ENCODE results near the gene TMEM190. TPM values are rescaled to one million over a fixed set of nuclear protein-coding genes. Genes with fewer than 3 reads are reported as not detected.
"Not testable (repeated sequence)": the region's sequence is repeated elsewhere in the genome, so short reads cannot be mapped to it uniquely, and the experiment has no call there.

The TMEM190 gene
- 0.15 and 0.18 TPM in 2 replicates for polyA plus RNA-seq (2013)

- H3K18ac ChIP-seq (ENCODE audit: low read length): no peak within 1 kb of the TSS
- no peaks in the 10 kb centered on the region for H3K27me3 ChIP-seq (ENCODE audit: insufficient read depth, low read length)
- H2AK5ac ChIP-seq (ENCODE audit: low read length): no peak within 1 kb of the TSS
- peaks cover 1% of the 10 kb centered on the region for H3K79me2 ChIP-seq (ENCODE audit: control insufficient read depth, insufficient read depth, low read length, poor library complexity)
- no peak within 1 kb of the TSS for H3K27ac ChIP-seq (ENCODE audit: low read depth, low read length)
- no peak within 1 kb of the TSS for H2AFZ ChIP-seq (ENCODE audit: insufficient read depth, low read length, poor library complexity)
- H3K4me1 ChIP-seq (ENCODE audit: control insufficient read depth in 1 of 2, insufficient read depth in 2 of 2, low read length in 2 of 2): peaks cover 35 to 39% of the 10 kb centered on the region in 2 experiments
- H3K23ac ChIP-seq (ENCODE audit: low read length): no peak within 1 kb of the TSS
- H2BK5ac ChIP-seq (ENCODE audit: low read depth, low read length, poor library complexity): no peak within 1 kb of the TSS
- H3K36me3 ChIP-seq (ENCODE audit: control insufficient read depth in 1 of 2, insufficient read depth in 2 of 2, low read length in 2 of 2): no peaks in the 10 kb centered on the region
- no peak within 1 kb of the TSS for H3K14ac ChIP-seq (ENCODE audit: low read length)
- H4K8ac ChIP-seq (ENCODE audit: low read depth, low read length): no peak within 1 kb of the TSS
- no peak within 1 kb of the TSS for H2BK12ac ChIP-seq (ENCODE audit: low read length)
- no CpG with 5 or more reads among the region's 21 CpGs for WGBS (ENCODE audit: extremely low coverage, insufficient coverage, insufficient read length)
- no peak within 1 kb of the TSS for H4K91ac ChIP-seq (ENCODE audit: low read depth, low read length)
- H3K9ac ChIP-seq (ENCODE audit: low read length): no peak within 1 kb of the TSS
- H3K9me3 ChIP-seq (ENCODE audit: insufficient read depth, low read depth, low read length): no peaks in the 10 kb centered on the region
- H4K12ac ChIP-seq (ENCODE audit: low read depth, low read length): no peak within 1 kb of the TSS
- no peak for DNase-seq
- no peak within 1 kb of the TSS for H3K4me3 ChIP-seq (ENCODE audit: low read depth, low read length)
- H3K4ac ChIP-seq (ENCODE audit: low read depth, low read length): no peak within 1 kb of the TSS
- H2BK120ac ChIP-seq (ENCODE audit: insufficient read depth, low read length, poor library complexity): peak within 1 kb of the TSS; percentile 21
- H3K4me2 ChIP-seq (ENCODE audit: low read length): no peak within 1 kb of the TSS
- H3K79me1 ChIP-seq (ENCODE audit: low read length): peaks cover 21% of the 10 kb centered on the region
Observed at GRCh38 chr19:55376241-55376933, at the start of gene TMEM190. Gene TMEM190, plus strand, starts transcription at chr19:55376826. Its CDS starts 28 bp downstream, at chr19:55376854.

- not testable (repeated sequence) for H3K4me3 ChIP-seq (ENCODE audit: low read depth, low read length); H3K27ac ChIP-seq (ENCODE audit: low read depth, low read length); H3K4me2 ChIP-seq (ENCODE audit: low read length); H3K14ac ChIP-seq (ENCODE audit: low read length); H3K9me3 ChIP-seq (ENCODE audit: insufficient read depth, low read depth, low read length); H2BK120ac ChIP-seq (ENCODE audit: insufficient read depth, low read length, poor library complexity); H3K36me3 ChIP-seq (ENCODE audit: control insufficient read depth in 1 of 2, insufficient read depth in 2 of 2, low read length in 2 of 2); H3K27me3 ChIP-seq (ENCODE audit: insufficient read depth, low read length); H2AFZ ChIP-seq (ENCODE audit: insufficient read depth, low read length, poor library complexity); H3K4me1 ChIP-seq (ENCODE audit: control insufficient read depth in 1 of 2, insufficient read depth in 2 of 2, low read length in 2 of 2); H3K79me2 ChIP-seq (ENCODE audit: control insufficient read depth, insufficient read depth, low read length, poor library complexity); H2AK5ac ChIP-seq (ENCODE audit: low read length); H3K4ac ChIP-seq (ENCODE audit: low read depth, low read length); H2BK5ac ChIP-seq (ENCODE audit: low read depth, low read length, poor library complexity); H3K18ac ChIP-seq (ENCODE audit: low read length); H3K79me1 ChIP-seq (ENCODE audit: low read length); H3K9ac ChIP-seq (ENCODE audit: low read length); H2BK12ac ChIP-seq (ENCODE audit: low read length); H4K91ac ChIP-seq (ENCODE audit: low read depth, low read length); H3K23ac ChIP-seq (ENCODE audit: low read length); H4K8ac ChIP-seq (ENCODE audit: low read depth, low read length); H4K12ac ChIP-seq (ENCODE audit: low read depth, low read length)
- DNase-seq: peak; percentile 28 to 87
- no CpG with 5 or more reads among the region's 4 CpGs for WGBS (ENCODE audit: extremely low coverage, insufficient coverage, insufficient read length)
Observed at GRCh38 chr19:55328774-55329318, 47.8 kb upstream of the TMEM190 start.

GRCh38 chr19:55329791-55330190, 46.8 kb upstream of the TMEM190 start:
- H2AFZ ChIP-seq (ENCODE audit: insufficient read depth, low read length, poor library complexity); H4K12ac ChIP-seq (ENCODE audit: low read depth, low read length); H3K9me3 ChIP-seq (ENCODE audit: insufficient read depth, low read depth, low read length); H3K23ac ChIP-seq (ENCODE audit: low read length); H3K27me3 ChIP-seq (ENCODE audit: insufficient read depth, low read length); H3K9ac ChIP-seq (ENCODE audit: low read length); H4K91ac ChIP-seq (ENCODE audit: low read depth, low read length); H3K4me1 ChIP-seq (ENCODE audit: control insufficient read depth in 1 of 2, insufficient read depth in 2 of 2, low read length in 2 of 2); H4K8ac ChIP-seq (ENCODE audit: low read depth, low read length); H3K79me2 ChIP-seq (ENCODE audit: control insufficient read depth, insufficient read depth, low read length, poor library complexity); H3K14ac ChIP-seq (ENCODE audit: low read length); H3K4ac ChIP-seq (ENCODE audit: low read depth, low read length); H2BK12ac ChIP-seq (ENCODE audit: low read length); H3K18ac ChIP-seq (ENCODE audit: low read length); H3K79me1 ChIP-seq (ENCODE audit: low read length); H3K36me3 ChIP-seq (ENCODE audit: control insufficient read depth in 1 of 2, insufficient read depth in 2 of 2, low read length in 2 of 2); H3K4me2 ChIP-seq (ENCODE audit: low read length); H3K27ac ChIP-seq (ENCODE audit: low read depth, low read length); H3K4me3 ChIP-seq (ENCODE audit: low read depth, low read length); H2BK5ac ChIP-seq (ENCODE audit: low read depth, low read length, poor library complexity); H2AK5ac ChIP-seq (ENCODE audit: low read length); H2BK120ac ChIP-seq (ENCODE audit: insufficient read depth, low read length, poor library complexity): not testable (repeated sequence)
- DNase-seq: peak in 1 of 2 donors; percentile 74
- WGBS (ENCODE audit: extremely low coverage, insufficient coverage, insufficient read length): no CpG with 5 or more reads among the region's 6 CpGs

DNA sequence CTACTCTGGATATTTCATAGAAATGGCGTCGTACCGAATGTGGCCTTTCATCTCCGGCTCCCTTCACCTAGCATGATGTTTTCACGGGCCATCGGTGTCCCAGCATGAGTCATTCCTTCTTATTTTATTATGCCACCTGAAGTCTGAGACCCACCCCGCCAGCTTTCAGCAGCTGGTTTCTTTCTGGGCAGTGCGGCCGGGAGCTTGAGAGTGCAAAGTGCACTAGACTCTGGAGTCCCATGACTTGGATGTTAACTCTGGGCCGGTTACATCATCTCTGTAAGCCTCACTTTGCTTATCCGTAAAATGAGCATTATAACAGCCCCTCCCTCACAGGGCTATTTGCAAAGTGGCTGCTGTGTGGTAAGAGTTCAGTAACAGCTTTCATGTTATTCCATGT, 42.8 kb upstream of the TMEM190 start:
- Histone ChIP-seq H4K8ac (ENCODE audit: low read depth, low read length) (no peak overlapping the region), H2BK12ac (ENCODE audit: low read length) (no peak overlapping the region), H4K12ac (ENCODE audit: low read depth, low read length) (no peak overlapping the region), H3K27me3 (ENCODE audit: insufficient read depth, low read length) (no peaks in the 10 kb centered on the region), H2AFZ (ENCODE audit: insufficient read depth, low read length, poor library complexity) (no peak overlapping the region), H2BK120ac (ENCODE audit: insufficient read depth, low read length, poor library complexity) (no peak overlapping the region), H3K14ac (ENCODE audit: low read length) (no peak overlapping the region), H3K79me1 (ENCODE audit: low read length) (peaks cover 4% of the 10 kb centered on the region), H3K27ac (ENCODE audit: low read depth, low read length) (no peak overlapping the region), H3K4ac (ENCODE audit: low read depth, low read length) (no peak overlapping the region), H3K79me2 (ENCODE audit: control insufficient read depth, insufficient read depth, low read length, poor library complexity) (peaks cover under 1% of the 10 kb centered on the region), H3K23ac (ENCODE audit: low read length) (no peak overlapping the region), H3K4me2 (ENCODE audit: low read length) (no peak overlapping the region), H2BK5ac (ENCODE audit: low read depth, low read length, poor library complexity) (no peak overlapping the region), H2AK5ac (ENCODE audit: low read length) (no peak overlapping the region), H3K36me3 (ENCODE audit: control insufficient read depth in 1 of 2, insufficient read depth in 2 of 2, low read length in 2 of 2) (no peaks in the 10 kb centered on the region), H3K9ac (ENCODE audit: low read length) (no peak overlapping the region), H3K18ac (ENCODE audit: low read length) (no peak overlapping the region), H3K4me1 (ENCODE audit: control insufficient read depth in 1 of 2, insufficient read depth in 2 of 2, low read length in 2 of 2) (peaks cover 0 to 6% of the 10 kb centered on the region in 2 experiments), H4K91ac (ENCODE audit: low read depth, low read length) (no peak overlapping the region), H3K4me3 (ENCODE audit: low read depth, low read length) (no peak overlapping the region), H3K9me3 (ENCODE audit: insufficient read depth, low read depth, low read length) (no peaks in the 10 kb centered on the region)
- no peak for DNase-seq
- WGBS (ENCODE audit: extremely low coverage, insufficient coverage, insufficient read length): no CpG with 5 or more reads among the region's 11 CpGs
